ENCODE data around the gene MPZL1. TPM values are rescaled to one million over a fixed set of nuclear protein-coding genes. Genes with fewer than 3 reads are reported as not detected.

MPZL1 gene
- total and polyA plus RNA-seq, 2 of the 13 experiments (the other 11 are each of a cell fraction or from before 2014, with no cell fraction given) = 38.0 to 68.7 TPM

DNA sequence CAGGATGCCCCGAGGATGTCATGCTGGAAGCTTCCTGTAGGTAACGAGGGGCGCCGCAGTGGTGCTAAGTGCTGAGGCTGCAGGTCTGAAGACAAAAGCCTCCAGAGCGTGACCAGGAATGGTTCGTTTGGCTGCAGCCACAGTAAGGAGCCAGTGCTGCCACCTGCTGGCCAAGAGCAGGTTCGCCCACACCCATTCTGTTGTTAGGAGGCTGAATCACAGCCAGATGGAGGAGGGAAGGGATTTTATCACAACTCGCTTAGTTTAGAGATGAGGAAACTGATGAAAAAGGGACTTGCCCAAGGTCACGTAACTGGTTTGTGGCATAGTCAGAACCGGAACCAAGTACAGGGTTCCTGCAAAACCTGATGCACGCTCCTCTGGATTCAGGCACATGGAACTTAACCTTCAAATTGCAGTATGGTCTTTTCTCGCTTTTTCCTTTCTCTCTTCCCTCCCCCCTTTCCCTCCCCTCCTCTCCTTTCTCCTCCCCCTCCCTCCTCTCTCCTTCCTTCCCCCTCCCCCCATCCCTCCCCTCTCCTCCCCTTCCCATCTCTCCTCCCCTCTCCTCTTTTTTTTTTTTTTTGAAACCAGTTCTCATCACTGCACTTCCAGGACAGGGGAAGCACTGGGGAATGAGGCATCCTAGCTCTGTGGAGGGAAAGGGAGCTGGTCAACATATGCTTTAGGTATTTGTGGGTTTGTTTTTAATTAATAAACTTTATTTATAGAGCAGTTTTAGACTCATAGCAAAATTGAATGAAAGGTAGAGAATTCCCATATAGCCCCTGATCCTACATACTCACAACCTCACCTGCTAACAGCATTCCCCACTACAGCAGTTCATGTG lies 81.8 kb downstream of the MPZL1 start (continued):
- TF ChIP-seq, protein P1, sequence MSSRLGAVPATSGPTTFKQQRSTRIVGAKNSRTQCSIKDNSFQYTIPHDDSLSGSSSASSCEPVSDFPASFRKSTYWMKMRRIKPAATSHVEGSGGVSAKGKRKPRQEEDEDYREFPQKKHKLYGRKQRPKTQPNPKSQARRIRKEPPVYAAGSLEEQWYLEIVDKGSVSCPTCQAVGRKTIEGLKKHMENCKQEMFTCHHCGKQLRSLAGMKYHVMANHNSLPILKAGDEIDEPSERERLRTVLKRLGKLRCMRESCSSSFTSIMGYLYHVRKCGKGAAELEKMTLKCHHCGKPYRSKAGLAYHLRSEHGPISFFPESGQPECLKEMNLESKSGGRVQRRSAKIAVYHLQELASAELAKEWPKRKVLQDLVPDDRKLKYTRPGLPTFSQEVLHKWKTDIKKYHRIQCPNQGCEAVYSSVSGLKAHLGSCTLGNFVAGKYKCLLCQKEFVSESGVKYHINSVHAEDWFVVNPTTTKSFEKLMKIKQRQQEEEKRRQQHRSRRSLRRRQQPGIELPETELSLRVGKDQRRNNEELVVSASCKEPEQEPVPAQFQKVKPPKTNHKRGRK (CRISPR knock-in tag; IDR thresholded peaks at IDR 0.05) = peak; percentile 90
- TF ChIP-seq MED1 (CRISPR knock-in tag; IDR thresholded peaks at IDR 0.05) (peak; percentile 57), ZSCAN12 (CRISPR knock-in tag; IDR thresholded peaks at IDR 0.05) (no peak), RCOR2 (CRISPR knock-in tag; IDR thresholded peaks at IDR 0.05) (0 out of 2 replicates have a peak, but pooled peaks have one; percentile 35), ZNF619 (CRISPR knock-in tag; IDR thresholded peaks at IDR 0.05) (no peak), ZNF234 (CRISPR knock-in tag; conservative IDR thresholded peaks at IDR 0.05) (no peak), REPIN1 (CRISPR knock-in tag; IDR thresholded peaks at IDR 0.05; ENCODE audit: borderline replicate concordance, low read depth) (peak; percentile 53; the same call in 1 of the 2 replicates), ZFP36 (IDR thresholded peaks at IDR 0.05; ENCODE audit: borderline replicate concordance, low read depth, low read length, partially characterized antibody) (peak; percentile 53), ZNF10 (CRISPR knock-in tag; IDR thresholded peaks at IDR 0.05; ENCODE audit: borderline replicate concordance, low read depth) (no peak), ZSCAN22 (CRISPR knock-in tag; IDR thresholded peaks at IDR 0.05) (peak; percentile 99), ZNF331 (CRISPR knock-in tag; IDR thresholded peaks at IDR 0.05) (peak; percentile 81), HDAC1 (CRISPR knock-in tag; IDR thresholded peaks at IDR 0.05) (peak; percentile 39; the same call in 1 of the 2 replicates), RXRB (CRISPR knock-in tag; IDR thresholded peaks at IDR 0.05; ENCODE audit: borderline replicate concordance) (peak; percentile 60), ZNF256 (CRISPR knock-in tag; conservative IDR thresholded peaks at IDR 0.05) (no peak), ELF3 (CRISPR knock-in tag; IDR thresholded peaks at IDR 0.05) (peak; percentile 43; the same call in 1 of the 2 replicates), BCL6 (CRISPR knock-in tag; IDR thresholded peaks at IDR 0.05) (peak; percentile 46; the same call in 1 of the 2 replicates), HNF4A (CRISPR knock-in tag; IDR thresholded peaks at IDR 0.05) (0 out of 2 replicates have a peak, but pooled peaks have one; percentile 11)
- TF ChIP-seq, protein P2, sequence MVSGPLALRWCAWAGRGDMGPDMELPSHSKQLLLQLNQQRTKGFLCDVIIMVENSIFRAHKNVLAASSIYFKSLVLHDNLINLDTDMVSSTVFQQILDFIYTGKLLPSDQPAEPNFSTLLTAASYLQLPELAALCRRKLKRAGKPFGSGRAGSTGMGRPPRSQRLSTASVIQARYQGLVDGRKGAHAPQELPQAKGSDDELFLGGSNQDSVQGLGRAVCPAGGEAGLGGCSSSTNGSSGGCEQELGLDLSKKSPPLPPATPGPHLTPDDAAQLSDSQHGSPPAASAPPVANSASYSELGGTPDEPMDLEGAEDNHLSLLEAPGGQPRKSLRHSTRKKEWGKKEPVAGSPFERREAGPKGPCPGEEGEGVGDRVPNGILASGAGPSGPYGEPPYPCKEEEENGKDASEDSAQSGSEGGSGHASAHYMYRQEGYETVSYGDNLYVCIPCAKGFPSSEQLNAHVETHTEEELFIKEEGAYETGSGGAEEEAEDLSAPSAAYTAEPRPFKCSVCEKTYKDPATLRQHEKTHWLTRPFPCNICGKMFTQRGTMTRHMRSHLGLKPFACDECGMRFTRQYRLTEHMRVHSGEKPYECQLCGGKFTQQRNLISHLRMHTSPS (CRISPR knock-in tag; IDR thresholded peaks at IDR 0.05; ENCODE audit: low read depth) = no peak
- TF ChIP-seq, protein P3, sequence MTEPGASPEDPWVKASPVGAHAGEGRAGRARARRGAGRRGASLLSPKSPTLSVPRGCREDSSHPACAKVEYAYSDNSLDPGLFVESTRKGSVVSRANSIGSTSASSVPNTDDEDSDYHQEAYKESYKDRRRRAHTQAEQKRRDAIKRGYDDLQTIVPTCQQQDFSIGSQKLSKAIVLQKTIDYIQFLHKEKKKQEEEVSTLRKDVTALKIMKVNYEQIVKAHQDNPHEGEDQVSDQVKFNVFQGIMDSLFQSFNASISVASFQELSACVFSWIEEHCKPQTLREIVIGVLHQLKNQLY (CRISPR knock-in tag; IDR thresholded peaks at IDR 0.05) = no peak
- TF ChIP-seq, protein P4, sequence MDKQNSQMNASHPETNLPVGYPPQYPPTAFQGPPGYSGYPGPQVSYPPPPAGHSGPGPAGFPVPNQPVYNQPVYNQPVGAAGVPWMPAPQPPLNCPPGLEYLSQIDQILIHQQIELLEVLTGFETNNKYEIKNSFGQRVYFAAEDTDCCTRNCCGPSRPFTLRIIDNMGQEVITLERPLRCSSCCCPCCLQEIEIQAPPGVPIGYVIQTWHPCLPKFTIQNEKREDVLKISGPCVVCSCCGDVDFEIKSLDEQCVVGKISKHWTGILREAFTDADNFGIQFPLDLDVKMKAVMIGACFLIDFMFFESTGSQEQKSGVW (CRISPR knock-in tag; IDR thresholded peaks at IDR 0.05; ENCODE audit: borderline replicate concordance) = no peak
- TF ChIP-seq, protein P5, sequence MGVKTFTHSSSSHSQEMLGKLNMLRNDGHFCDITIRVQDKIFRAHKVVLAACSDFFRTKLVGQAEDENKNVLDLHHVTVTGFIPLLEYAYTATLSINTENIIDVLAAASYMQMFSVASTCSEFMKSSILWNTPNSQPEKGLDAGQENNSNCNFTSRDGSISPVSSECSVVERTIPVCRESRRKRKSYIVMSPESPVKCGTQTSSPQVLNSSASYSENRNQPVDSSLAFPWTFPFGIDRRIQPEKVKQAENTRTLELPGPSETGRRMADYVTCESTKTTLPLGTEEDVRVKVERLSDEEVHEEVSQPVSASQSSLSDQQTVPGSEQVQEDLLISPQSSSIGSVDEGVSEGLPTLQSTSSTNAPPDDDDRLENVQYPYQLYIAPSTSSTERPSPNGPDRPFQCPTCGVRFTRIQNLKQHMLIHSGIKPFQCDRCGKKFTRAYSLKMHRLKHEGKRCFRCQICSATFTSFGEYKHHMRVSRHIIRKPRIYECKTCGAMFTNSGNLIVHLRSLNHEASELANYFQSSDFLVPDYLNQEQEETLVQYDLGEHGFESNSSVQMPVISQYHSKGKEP (CRISPR knock-in tag; IDR thresholded peaks at IDR 0.05) = no peak
- TF ChIP-seq, protein P6, sequence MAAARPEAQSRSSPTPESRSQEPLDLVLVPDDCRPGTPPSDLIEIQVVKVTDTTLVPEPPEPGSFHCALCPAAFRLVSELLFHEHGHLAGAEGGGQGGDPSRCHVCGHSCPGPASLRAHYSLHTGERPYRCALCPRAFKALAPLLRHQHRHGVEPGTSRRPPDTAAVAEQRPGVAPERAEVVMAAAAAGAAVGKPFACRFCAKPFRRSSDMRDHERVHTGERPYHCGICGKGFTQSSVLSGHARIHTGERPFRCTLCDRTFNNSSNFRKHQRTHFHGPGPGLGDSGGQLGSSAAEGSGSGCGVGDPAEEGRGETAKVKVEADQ (CRISPR knock-in tag; IDR thresholded peaks at IDR 0.05; ENCODE audit: borderline replicate concordance) = no peak
